HG03095 (cell line): ENCODE measurements around the gene YTHDF2.

Experiments used
- ATAC-seq: cut with Tn5 transposase; IDR thresholded peaks from one replicate; pipeline ENCODE4 v1.9.1; 2021; ENCODE audit warnings: moderate library complexity; ENCODE audit not compliant: unreplicated experiment

The YTHDF2 gene

DNA sequence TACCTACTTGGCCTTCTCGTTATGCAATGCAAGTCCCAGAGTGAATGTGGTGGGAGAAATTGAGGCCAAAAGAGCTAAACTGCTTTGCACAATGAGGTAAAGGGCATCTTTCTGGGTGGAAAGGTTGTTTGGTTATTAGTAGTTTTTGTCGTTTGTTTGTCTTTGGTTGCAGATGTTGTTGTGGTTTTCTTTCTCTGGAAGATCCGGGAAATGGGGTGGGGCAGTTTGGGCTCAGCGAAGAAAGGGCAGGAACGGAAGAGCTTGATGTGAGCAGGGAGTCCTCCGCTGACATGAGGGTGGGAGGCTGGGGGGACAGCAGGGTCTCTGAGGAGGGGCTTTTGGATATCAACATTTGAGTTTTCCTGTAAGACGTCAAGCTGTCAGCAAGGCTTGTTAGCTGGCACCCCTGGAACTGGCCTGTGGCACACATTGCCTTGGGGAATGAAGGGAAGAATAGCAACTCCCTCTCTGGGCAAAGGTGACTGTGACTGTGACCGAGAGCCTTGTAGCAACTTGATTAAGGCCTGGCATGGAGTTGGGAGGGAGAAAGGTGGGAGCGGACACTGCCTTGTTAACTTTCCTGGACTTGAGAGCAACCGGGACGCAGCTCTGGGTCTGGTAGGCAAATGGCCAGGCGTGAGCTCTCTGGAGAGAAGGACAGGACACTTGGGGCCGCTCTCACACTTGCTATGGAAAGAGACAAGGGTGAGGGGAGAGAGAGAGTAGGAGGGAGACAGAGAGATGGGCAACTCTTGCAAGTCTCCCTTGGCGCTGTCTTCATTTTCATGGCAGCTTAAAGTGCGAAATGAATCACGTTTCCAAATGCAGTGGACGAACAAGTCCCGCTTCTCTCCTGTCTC lies 59.8 kb downstream of the YTHDF2 start:
- ATAC-seq, result no peak

DNA sequence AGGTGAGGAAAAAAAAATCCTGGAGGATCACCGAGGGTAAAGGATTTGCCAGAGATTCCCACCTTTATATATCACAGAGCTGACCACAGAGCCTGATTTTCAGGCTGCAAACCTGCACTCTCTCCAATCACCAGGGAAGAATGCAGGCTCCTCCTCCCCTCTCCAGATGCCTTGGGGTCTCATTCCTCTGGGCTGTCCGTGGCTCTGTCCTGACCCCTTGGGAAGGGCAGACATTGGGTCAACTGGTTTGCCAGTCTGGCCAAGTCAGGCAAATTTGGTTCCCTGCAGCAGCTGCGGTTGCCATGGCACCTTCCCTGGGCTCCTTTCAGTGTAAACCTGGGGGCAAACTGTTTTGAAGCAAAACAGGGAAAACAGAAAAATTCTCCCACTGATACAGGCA lies 63.6 kb downstream of the YTHDF2 start:
- ATAC-seq, result no peak

DNA sequence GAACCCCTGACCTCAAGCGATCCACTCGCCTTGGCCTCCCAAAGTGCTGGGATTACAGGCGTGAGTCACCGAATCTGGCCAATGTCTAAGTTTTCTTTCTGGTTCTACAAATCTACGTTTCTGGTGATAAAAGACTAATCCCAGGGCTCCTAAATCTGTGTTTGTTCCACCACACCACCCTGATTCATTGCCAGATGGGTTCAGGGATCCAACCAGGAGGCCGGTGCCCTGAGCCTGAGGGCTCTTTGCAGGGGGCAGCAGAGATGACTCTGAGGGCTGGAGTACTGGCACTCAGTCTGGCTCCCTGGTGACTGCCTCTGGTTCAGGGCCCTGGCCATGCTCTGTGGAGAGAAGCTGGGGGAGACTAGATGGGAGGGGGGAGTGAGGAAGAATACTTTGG lies 64.7 kb downstream of the YTHDF2 start:
- ATAC-seq, result no peak

DNA sequence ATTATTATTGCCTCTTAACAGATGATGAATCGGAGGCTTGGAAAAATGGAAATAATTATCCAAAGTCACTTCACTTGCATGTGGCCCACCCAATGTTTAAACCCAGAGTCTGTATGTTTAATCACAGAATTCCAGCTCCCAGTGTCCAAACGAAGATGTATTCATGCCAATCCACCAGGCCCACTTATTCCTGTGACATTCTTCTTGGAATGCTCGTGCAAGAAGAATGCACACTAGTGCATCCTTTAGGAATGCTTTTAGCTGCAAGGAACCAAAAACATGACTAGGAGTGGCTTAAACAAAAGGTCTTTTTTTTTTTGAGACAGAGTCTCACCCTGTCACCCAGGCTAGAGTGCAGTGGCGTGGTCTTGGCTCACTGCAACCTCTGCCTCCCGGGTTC lies 66.3 kb downstream of the YTHDF2 start:
- no peak for ATAC-seq

DNA sequence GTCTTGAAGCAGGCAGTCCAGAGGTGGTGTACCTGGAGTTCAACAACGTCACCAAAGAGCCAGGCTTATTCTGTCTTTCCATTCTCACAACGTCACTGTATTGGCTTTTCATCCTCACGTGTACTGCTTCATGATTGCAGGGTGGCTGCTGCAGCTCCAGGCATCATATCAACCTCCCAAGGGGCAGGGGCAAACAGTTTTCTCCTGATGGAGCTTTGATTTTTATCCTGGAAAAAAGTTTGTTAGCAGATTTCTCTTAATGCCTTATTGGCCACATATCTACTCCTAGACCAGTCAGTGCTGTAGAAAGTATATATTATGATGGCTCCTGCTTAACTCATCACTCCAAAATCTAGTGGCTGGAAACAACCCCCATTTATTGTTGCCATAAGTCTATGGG lies 66.9 kb downstream of the YTHDF2 start:
- no peak for ATAC-seq

DNA sequence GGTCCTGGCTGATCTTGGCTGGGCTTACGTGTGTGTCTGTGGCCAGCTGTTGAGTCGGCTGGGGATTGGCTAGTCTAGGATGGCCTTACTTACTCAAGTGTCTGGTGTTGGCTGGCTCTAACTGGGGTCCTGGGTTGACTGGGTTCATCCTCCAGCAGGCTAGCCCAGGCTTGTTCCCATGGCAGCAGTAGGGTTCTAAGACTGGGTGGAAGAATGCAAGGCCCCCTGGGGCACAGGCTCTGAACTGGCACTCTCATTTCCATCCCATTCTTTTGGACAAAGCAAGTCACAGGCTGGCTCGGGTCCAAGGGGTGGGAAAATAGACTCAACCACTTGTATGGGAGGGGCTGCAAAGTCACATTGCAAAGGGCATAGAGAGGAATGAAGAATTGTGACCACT lies 67.3 kb downstream of the YTHDF2 start:
- no peak for ATAC-seq

DNA sequence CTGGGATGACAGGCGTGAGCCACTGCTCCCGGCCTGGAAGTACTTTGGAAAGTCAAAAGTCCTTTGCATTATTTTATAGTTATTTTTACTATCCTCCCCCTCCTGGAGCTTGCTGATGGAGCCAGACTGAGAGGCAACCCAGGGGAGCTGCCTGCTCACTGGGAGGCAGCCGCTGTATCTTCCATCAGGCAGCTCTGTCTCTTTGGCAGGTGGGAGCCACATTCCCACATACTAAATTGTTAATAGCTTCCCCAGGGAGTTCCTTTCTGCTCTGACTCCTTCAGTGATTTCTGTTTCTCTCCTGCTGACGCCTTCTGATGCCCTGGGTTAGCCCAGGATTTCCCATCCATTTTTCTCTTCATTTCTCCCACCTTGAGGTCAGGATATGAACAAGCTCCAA lies 70.3 kb downstream of the YTHDF2 start:
- no peak for ATAC-seq

DNA sequence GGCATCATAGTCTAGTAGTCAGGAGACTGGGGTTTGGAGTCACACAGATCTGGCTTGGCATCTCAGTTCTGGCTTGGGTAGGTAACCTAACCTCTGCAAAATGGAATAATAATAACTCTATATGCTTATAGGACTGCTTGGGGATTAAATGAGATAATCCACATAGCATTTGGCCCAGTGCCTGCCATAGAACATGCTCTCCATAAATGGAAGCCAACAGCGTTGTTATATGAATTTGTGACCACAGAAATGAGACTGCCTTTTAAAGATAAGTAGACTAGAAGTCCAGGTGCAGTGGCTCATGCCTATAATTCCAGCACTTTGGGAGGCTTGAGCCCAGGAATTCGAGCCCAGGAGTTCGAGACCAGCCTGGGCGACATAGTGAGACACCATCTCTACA lies 71.2 kb downstream of the YTHDF2 start:
- ATAC-seq, result no peak

DNA sequence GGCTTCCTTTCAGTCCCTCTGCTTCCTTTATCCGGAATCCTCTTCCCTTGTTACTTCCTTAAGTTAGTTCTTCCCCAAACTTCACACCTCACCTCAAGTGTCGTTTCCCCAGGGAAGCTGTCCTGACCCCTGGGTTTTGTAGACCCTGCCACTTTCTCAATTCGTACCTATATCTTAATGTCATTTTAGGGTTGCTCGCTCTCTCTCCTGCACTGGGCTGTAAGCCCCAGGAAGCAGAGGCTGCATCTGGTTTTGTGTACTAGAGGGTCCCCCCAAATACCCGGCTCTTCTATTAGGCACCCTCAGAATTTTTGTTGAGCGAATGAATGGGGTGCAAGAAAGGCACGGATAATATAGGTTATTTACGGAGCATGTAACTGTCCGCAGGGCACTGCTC lies 74.6 kb downstream of the YTHDF2 start:
- no peak for ATAC-seq

DNA sequence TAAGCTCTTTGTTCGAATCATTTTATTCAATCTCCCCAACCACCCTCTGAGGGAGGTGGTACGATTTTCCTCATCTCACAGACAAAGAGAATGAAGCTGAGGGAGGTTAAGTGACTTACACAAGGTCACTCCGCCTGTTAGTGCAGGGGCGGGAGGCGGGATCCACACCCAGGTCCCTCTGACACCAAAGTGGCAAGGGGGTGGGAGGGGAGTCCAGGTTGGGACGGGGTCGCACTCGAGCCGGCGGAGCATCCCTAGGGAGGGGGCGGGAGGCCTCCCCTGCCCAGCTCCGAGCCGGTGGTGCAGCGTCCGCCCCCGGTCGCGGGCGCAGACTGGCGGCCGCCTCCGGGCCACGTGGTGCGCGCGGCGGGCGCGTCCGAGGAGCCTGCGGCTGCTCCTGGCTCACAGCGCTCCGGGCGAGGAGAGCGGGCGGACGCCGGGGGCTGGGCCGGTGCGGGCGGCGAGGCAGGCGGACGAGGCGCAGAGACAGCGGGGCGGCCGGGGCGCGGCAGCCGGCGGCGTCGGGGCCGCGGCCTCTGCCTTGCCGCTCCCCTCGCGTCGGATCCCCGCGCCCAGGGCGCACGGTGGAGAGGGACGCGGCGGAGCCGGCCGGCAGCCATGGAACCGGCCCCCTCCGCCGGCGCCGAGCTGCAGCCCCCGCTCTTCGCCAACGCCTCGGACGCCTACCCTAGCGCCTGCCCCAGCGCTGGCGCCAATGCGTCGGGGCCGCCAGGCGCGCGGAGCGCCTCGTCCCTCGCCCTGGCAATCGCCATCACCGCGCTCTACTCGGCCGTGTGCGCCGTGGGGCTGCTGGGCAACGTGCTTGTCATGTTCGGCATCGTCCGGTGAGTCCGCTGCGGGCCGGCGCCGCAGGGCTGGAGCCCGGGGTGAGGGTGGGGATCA lies 75.3 kb downstream of the YTHDF2 start, which contains the start of gene OPRD1:
Gene OPRD1, plus strand, starts transcription at position 405 of the 903 bp plus-strand sequence. Its CDS starts 214 bp downstream, at position 619.
- ATAC-seq, result no peak

DNA sequence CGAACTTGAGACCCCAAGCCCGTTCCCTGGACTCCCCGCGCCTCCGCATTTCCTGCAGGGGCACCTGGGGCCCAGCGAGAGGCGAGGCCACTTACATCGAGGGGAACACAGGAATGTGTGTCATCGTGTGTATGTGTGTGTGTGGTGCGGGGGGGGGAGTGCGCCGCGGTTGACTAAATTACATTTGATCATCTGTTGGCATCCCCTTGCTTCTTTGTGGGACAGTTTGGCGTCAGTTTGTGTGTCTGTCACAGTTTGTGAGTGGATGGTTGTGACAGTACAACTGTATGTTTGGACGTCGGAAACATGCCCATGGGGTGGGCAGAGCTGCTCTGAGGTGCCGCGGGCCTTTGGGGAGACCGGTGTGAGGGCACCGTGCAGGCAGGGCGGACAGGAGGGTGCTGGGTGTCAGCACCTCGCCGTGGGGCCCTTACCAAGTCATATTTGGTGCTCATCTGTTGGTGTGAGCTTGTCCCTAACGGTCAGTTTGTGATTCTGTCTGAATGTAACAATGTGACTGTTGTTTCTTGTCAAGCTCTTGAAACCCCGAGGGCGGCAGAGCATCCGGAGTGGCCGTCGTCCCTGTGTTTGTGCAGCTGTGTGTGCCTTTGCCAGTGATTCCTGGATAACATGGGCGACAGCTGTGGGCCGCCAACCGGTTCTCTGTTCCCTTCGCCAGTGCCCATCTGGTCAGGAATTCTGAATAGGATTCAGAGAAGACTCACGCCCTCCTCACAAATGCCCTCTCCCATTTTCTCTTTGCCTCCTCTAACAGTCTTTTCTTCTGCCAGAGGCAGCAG lies 76.1 kb downstream of the YTHDF2 start:
- no peak for ATAC-seq

DNA sequence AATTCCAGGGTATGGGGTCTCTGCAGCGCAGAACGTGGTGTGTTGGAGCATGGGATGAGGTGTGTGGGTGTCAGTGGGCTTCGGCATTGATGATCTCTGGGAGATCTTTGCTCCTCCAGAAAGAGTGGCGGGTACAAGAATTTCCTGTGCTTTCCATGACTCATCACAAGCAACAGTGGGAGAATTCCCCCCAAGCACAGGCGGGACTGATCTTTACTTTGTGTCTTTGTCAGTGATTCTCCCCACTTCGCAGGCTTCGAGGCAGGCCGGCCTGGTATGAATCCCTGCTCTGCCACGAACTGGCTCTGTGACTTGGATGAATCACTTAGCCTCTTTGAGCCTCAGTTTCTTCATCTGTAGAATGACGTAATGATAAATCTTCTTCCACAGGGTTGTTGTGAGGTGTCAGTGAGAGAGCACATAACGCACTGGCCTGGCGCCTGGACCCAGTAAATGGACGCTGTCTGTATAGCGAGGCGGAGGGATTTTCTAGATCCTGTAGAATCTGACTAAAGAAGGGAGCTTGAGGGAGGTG lies 77.3 kb downstream of the YTHDF2 start:
- no peak for ATAC-seq

DNA sequence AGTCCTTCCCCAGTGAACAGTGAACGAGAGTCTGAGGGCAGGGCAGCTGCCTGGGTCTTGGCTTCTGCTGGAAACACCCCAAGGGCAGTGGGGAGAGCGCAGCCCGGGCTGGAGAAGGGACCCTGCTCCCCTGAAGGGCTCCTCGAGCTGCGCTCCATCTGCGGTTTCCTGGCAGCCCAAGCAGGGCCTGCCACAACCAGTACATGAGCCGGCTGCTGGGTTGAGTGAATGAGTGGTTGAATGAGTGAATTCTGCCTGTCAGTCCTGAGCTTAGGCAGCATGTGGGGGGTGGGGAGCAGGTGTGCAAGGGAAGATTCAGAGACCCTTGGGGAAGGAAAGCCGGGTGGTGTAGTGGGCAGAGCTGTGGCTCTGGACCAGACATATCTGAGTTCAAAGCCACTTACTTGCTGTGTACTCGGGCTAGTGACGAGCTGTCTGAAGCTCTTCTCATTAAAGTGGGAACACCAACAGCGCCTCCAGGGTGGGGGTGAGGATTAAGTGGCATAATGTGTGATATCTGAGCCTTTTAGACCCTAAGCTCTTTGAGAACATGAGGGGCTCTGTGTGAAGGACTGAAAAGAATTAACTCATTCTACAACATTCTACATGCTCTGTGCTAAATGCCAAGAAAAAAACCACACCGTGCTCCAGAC lies 78.9 kb downstream of the YTHDF2 start:
- no peak for ATAC-seq

DNA sequence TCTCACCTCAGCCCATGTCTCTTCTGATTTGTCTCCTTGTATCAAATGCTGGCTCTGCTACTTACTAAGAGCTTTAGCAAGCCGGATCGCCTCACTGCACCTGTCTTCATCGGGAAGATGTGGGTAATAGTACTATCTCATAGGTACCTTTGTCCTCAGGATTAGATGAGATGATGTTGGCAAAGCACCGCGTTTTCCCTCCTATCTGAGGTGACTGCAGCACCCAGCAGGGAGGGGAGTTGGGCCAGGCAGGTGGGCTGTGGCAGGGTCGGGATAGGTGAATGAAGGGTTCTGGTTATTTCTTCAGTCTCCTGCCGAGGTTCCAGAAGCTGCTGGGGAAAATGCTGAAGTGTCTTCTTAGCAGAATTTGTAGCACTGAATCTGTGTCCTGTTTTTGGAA lies 80.4 kb downstream of the YTHDF2 start:
- no peak for ATAC-seq

DNA sequence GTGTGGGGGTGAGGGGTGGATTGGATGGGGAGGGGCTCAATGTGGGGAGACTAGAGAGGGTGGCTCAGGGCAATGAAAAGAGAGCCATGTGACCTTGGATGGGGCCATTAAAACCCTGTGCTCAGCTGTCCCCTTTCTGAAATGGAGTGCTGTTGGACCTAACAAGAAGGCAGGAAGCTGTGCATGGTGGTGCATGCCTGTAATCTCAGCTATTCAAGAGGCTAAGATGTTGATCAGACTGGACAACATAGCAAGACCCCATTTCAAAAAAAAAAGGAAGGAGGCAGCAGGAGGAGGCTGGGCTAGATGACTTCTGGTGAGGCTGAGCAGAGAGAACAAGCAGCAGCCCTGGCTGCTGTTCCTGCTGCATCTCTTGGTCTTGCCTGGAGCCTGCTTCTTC lies 82.3 kb downstream of the YTHDF2 start:
- no peak for ATAC-seq
